ENCODE results near the gene CAPZA3. TPM values are rescaled to one million over a fixed set of nuclear protein-coding genes. Genes with fewer than 3 reads are reported as not detected.

The CAPZA3 gene
- total RNA-seq, 1 experiment from 2014 or later, result not detected

DNA sequence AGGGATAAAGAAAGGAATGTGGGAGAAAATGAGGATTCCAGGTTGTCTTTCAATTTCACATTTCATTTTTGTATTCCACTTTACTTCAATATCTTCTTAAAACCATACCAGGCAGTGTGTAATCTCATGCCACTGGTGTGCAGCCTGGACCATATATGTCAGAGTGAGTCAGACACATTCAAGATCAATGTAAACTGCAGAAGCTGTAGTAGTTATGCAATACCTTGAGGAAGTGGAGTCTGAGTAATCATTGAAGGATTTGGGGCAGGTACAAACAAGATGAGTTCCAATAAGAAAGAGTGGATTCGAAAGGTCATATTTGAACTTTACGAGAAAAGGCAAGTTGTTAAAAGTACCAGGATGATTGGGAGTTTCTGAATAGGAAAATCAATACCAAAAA lies 14.2 kb upstream of the CAPZA3 start:
- Histone ChIP-seq H3K9me3 (ENCODE audit: low read length) (no peaks in the 10 kb centered on the region), H3F3A (ENCODE audit: low read length, unreplicated experiment) (peaks cover 4% of the 10 kb centered on the region), H3K9ac (ENCODE audit: low read length) (no peak overlapping the region), H3K36me3 (ENCODE audit: low read depth, low read length) (no peaks in the 10 kb centered on the region), H3K4me3 (ENCODE audit: low read length) (no peak overlapping the region), H3K79me2 (ENCODE audit: low read length) (no peaks in the 10 kb centered on the region), H3K27me3 (ENCODE audit: low read length) (no peaks in the 10 kb centered on the region), H2AFZ (ENCODE audit: low read length) (no peak overlapping the region), H4K20me1 (ENCODE audit: low read length) (no peaks in the 10 kb centered on the region), H3K4me1 (ENCODE audit: insufficient read depth, low read length) (peaks cover 31% of the 10 kb centered on the region), H3K4me2 (ENCODE audit: low read length) (peak overlapping the region; percentile 71), H3K9me2 (replicated peaks; ENCODE audit: low read length) (no peaks in the 10 kb centered on the region), H3K27ac (ENCODE audit: low read length) (peak overlapping the region; percentile 81)
- peak; percentile 89 for DNase-seq
- ATAC-seq, result peak; percentile 89
- no TSS peak for BruUV-seq (replicated peaks)
- ChIA-PET CTCF (no interaction called here), POLR2A (ENCODE audit: unreplicated experiment) (no interaction called here)
- TF ChIP-seq EZH2phosphoT487 (IDR thresholded peaks at IDR 0.05; ENCODE audit: borderline replicate concordance, low read length) (no peak), EZH2 (IDR thresholded peaks at IDR 0.05; ENCODE audit: low read length, unreplicated experiment) (no peak), CTCF (conservative IDR thresholded peaks at IDR 0.05; ENCODE audit: low read depth, low read length) (no peak)
- intact Hi-C loops (cut with micrococcal nuclease), result loop anchor here (10.0 kb wide), 1 partner anchor 129 kb away; no protein-coding TSS in a partner anchor

DNA sequence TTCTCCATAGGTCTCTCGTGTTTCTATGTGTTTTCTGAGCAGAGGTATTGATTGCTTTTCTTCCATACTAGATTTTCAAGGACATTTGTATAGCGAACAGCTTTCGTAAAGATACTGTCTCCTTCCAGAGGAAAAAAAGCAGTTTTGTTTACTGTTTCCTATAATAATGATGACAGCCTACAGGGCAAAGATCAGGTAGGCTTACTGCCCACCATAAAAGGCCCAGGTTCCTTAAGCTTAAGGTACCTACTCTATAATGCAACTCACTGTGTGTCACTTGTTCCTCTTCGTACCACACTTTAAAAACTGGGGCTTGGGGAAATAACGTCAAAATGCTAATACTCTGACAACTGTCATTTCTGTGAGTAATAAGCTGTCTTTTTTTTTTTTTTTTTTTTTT lies 6.8 kb upstream of the CAPZA3 start:
- no peaks in the 10 kb centered on the region for H3K4me1 ChIP-seq (ENCODE audit: insufficient read depth, low read length)
- no peak for DNase-seq
- no peaks in the 10 kb centered on the region for H3K9me2 ChIP-seq (replicated peaks; ENCODE audit: low read length)
- H3F3A ChIP-seq (ENCODE audit: low read length, unreplicated experiment), result no peaks in the 10 kb centered on the region
- H3K9ac ChIP-seq (ENCODE audit: low read length), result no peak overlapping the region
- CTCF ChIA-PET, result no interaction called here
- no peaks in the 10 kb centered on the region for H4K20me1 ChIP-seq (ENCODE audit: low read length)
- no peaks in the 10 kb centered on the region for H3K79me2 ChIP-seq (ENCODE audit: low read length)
- no TSS peak for BruUV-seq (replicated peaks)
- H3K9me3 ChIP-seq (ENCODE audit: low read length), result 0 out of 2 replicates have a peak, but pooled peaks cover 5% of the 10 kb centered on the region
- no peak for TF ChIP-seq CTCF (conservative IDR thresholded peaks at IDR 0.05; ENCODE audit: low read depth, low read length)
- TF ChIP-seq EZH2 (IDR thresholded peaks at IDR 0.05; ENCODE audit: low read length, unreplicated experiment), result no peak
- no peak for TF ChIP-seq EZH2phosphoT487 (IDR thresholded peaks at IDR 0.05; ENCODE audit: borderline replicate concordance, low read length)
- H3K27ac ChIP-seq (ENCODE audit: low read length), result no peak overlapping the region
- H2AFZ ChIP-seq (ENCODE audit: low read length), result no peak overlapping the region
- no peak overlapping the region for H3K4me3 ChIP-seq (ENCODE audit: low read length)
- POLR2A ChIA-PET (ENCODE audit: unreplicated experiment), result no interaction called here
- no peaks in the 10 kb centered on the region for H3K36me3 ChIP-seq (ENCODE audit: low read depth, low read length)
- no peak for ATAC-seq
- H3K27me3 ChIP-seq (ENCODE audit: low read length), result no peaks in the 10 kb centered on the region
- intact Hi-C loops (cut with micrococcal nuclease), result no loop called here
- no peak overlapping the region for H3K4me2 ChIP-seq (ENCODE audit: low read length)

GRCh38 chr12:18747895-18748294 lies 10.0 kb downstream of the CAPZA3 start:
- TF ChIP-seq CTCF (conservative IDR thresholded peaks at IDR 0.05; ENCODE audit: low read depth, low read length) (no peak), EZH2 (IDR thresholded peaks at IDR 0.05; ENCODE audit: low read length, unreplicated experiment) (no peak), EZH2phosphoT487 (IDR thresholded peaks at IDR 0.05; ENCODE audit: borderline replicate concordance, low read length) (no peak)
- no peaks in the 10 kb centered on the region for H3K27me3 ChIP-seq (ENCODE audit: low read length)
- DNase-seq (peak; percentile 34), ATAC-seq (no peak)
- H3K9me2 ChIP-seq (replicated peaks; ENCODE audit: low read length), result no peaks in the 10 kb centered on the region
- no peak overlapping the region for H3K9ac ChIP-seq (ENCODE audit: low read length)
- H3K9me3 ChIP-seq (ENCODE audit: low read length), result no peaks in the 10 kb centered on the region
- CTCF ChIA-PET, result no interaction called here
- H4K20me1 ChIP-seq (ENCODE audit: low read length), result no peaks in the 10 kb centered on the region
- BruUV-seq (replicated peaks), result no TSS peak
- no peaks in the 10 kb centered on the region for H3K36me3 ChIP-seq (ENCODE audit: low read depth, low read length)
- POLR2A ChIA-PET (ENCODE audit: unreplicated experiment), result no interaction called here
- H3K79me2 ChIP-seq (ENCODE audit: low read length), result no peaks in the 10 kb centered on the region
- H3K4me2 ChIP-seq (ENCODE audit: low read length), result no peak overlapping the region
- no peak overlapping the region for H2AFZ ChIP-seq (ENCODE audit: low read length)
- no peak overlapping the region for H3K27ac ChIP-seq (ENCODE audit: low read length)
- no peak overlapping the region for H3K4me3 ChIP-seq (ENCODE audit: low read length)
- peaks cover 7% of the 10 kb centered on the region; the same call in 1 of the 2 replicates for H3K4me1 ChIP-seq (ENCODE audit: insufficient read depth, low read length)
- H3F3A ChIP-seq (ENCODE audit: low read length, unreplicated experiment), result no peaks in the 10 kb centered on the region
- intact Hi-C loops (cut with micrococcal nuclease), result no loop called here

Data from PC-3 (cell line).